NCI-H524 (cell line): ENCODE data around the gene C1QTNF9.
"Not testable (repeated sequence)": the region's sequence is repeated elsewhere in the genome, so short reads cannot be mapped to it uniquely, and the experiment has no call there.

ENCODE experiments used
- DNase-seq, 2 experiments: peaks; one replicate each; lab custom pipeline; 2025; lab: John Stamatoyannopoulos, UW

Gene C1QTNF9

DNA sequence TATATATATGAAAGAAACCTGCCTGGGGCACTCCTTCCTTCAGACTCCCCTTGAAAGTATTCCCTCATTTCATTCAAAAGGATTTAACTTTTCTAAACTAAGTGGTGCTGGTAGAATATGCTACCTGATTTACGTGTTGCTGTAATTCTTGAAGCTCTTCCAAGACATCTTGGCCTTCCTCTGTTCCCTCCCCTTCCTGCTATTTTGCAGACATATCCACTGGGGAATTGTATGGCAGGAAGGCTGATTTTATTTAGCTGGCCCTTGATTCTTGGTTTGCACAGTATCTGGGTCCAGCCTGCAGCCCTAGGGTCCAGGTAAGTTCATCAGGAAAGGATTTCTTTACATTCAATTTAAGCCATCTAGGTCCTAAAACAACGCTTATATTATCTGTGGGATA lies at the start of gene C1QTNF9:
TSS of gene C1QTNF9 (plus strand) at position 281 of the 400 bp plus-strand sequence. CDS start 6,424 bp downstream, outside the sequence.
- DNase-seq: not testable (repeated sequence)

GRCh38 chr13:24261566-24261965 lies 47.8 kb upstream of the C1QTNF9 start:
- DNase-seq: no peak

GRCh38 chr13:24263632-24264031 lies 45.7 kb upstream of the C1QTNF9 start:
- DNase-seq: no peak

GRCh38 chr13:24264976-24265375 lies 44.4 kb upstream of the C1QTNF9 start:
- no peak for DNase-seq

DNA sequence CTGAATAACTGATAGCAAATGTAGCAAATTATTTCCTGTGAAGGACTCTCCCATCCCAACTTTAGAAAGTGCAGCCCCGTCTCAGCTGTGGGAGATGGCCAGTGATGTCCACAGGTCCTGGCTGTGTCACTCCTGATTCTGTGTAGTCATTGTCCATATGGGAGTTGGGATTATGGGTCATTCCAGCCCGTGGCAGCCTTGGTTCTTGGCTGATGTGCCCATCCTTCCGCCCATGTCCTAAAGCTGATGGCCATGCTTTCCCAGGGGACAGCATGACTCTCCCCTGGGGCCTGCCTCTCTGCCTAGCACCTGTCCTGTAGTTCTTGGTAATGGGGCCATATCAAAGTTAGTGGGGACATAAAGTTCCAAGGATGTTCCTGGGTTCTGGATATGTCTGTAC lies 43.9 kb upstream of the C1QTNF9 start:
- no peak for DNase-seq

DNA sequence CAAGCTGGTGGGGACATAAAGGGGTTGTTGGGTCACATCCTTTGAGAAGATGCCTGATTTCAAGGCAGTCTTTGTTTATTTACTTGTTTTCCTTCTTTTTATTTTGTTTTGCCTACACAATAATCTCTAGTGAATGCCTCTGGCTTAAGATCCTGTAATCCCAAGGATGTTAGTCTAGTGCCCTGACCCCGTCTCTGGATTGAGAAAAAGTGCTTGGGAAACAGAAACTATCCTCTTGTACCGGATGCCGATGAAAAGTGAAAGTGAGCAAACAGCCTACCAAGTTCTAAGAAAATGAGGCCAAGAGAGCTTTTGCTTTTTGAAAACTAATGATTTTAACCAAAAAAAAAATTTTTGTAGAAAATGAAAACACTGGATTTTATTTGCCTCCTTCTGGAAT lies 42.1 kb upstream of the C1QTNF9 start:
- DNase-seq: no peak

DNA sequence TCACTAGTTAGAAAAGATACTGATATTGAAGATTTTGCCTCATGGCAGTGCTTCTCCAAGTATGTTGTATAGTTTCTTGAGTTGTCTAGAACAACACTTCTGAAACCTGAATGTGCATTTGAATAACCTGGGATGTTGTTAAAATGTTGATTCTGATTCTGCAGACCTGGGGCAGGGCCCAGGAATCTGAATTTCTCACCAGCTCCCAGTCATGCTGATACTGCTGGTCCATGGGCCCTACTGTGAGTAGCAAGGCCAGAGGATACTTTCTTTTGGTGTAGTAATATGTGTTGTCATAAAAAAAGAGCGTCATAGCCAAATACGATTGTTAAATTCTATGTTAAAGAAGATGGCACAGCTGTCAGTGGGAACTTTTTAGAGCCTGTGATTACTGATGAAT lies 41.6 kb upstream of the C1QTNF9 start:
- DNase-seq: no peak

GRCh38 chr13:24269821-24270220 lies 39.6 kb upstream of the C1QTNF9 start:
- no peak for DNase-seq

- peak; percentile 28 to 61 for DNase-seq
These were observed 38.7 kb upstream of the C1QTNF9 start for GRCh38 chr13:24270639-24271141.

GRCh38 chr13:24271231-24271600 lies 38.2 kb upstream of the C1QTNF9 start:
- no peak for DNase-seq

GRCh38 chr13:24271601-24272451 lies 37.6 kb upstream of the C1QTNF9 start:
- DNase-seq: no peak

GRCh38 chr13:24272452-24273161 lies 36.8 kb upstream of the C1QTNF9 start:
- peak; percentile 76 to 83 for DNase-seq

DNA sequence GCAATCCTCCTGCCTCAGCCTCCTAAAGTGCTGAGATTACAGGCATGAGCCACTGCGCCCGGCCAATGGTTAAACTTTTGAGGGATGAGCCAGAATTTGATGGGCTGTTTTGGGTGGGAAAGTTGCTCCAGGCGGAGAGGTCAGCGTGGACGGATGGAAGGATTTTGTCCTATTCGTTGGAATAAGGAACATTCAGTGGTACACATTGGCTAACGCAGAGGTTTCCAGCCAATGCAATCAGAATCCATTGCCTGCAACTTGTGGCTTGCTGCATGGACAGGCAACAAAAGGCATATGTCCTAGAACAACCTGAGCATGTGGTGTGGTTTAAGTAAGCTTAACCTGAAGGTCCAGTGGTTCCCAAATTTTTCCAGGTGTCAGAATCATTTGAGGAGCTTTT lies 35.5 kb upstream of the C1QTNF9 start:
- DNase-seq: no peak

GRCh38 chr13:24274452-24275021 lies 34.8 kb upstream of the C1QTNF9 start:
- DNase-seq: peak in 1 of 2 experiments; percentile 34

- no peak for DNase-seq
These were observed 34.3 kb upstream of the C1QTNF9 start for GRCh38 chr13:24275041-24275440.

DNA sequence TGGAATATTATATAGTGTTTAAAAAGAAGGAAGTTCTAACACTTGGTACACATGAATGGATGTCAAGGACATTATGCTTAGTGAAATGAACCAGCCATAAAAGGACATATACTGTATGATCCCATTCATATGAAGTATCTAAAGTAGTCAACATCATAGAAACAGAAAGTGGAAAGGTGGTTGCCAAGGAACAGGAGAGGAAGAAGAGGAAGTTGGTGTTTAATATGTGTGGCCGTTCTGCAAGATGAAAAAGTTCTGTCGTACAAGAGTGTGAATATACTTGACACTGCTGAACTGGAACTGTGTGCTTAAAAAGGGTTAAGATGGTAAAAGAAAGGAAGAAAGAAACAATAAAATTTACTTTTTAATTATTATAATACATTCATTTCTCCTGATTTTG lies 33.1 kb upstream of the C1QTNF9 start:
- DNase-seq: no peak

- no peak for DNase-seq
These were observed 32.5 kb upstream of the C1QTNF9 start for GRCh38 chr13:24276861-24277260.

- no peak for DNase-seq
These were observed 31.6 kb upstream of the C1QTNF9 start for GRCh38 chr13:24277761-24278160.

DNA sequence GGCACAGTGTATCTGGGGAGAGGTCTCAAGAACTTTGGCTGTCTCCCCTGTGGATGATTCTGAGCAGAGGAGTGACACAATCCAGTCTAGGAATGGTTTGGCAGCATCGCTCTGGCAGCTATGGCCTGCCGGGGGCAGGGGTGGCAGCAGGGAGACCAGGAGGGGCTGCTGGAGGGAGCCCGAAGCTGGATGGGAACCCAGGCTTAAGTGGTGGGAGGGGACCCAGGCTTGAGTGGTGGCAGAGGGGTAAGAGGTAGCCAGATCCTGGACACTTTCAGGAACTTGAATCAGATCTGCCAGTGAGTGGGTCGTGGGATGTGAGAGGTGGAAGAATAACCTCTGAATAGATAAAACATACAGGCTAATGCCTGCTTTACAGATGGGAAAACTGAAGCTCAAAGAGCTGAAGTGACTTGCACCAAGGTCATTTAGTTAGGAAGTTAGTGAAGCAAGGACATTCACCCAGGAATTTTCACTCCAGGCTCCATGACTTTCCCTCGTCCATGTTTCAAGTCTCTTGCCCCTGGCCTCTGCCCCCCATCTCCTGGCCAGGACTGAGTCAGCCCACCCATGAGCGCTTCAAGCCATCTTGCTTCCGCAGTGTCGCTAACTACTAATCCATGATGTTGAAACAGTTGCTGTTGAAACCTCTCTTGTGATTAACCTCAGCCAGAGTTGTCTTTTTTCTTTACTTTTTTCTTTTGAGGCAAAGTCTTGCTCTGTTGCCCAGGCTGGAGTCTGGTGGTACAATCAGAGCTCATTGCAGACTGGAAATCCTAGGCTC lies 29.9 kb upstream of the C1QTNF9 start:
- no peak for DNase-seq

- no peak for DNase-seq
These were observed 28.7 kb upstream of the C1QTNF9 start for GRCh38 chr13:24280720-24281119.

GRCh38 chr13:24281188-24282008 lies 28.0 kb upstream of the C1QTNF9 start:
- no peak for DNase-seq
